IMR-90 (cell line): Measurements from ENCODE around the gene MARS1. TPM values are rescaled to one million over a fixed set of nuclear protein-coding genes. Genes with fewer than 3 reads are reported as not detected.

Source experiments
- ATAC-seq: fragments of 200-7000 bp; cut with Tn5 transposase; 2 replicates; pipeline ENCODE4 v1.9.1; 2020; ENCODE audit warnings: low read depth, mild to moderate bottlenecking, moderate library complexity
- BruUV-seq: library from RNA; stranded (reverse); fragments of 400-500 nt; replicated peaks from 2 replicates; lab custom pipeline; 2021; lab: Mats Ljungman, UMichigan
- CTCF ChIA-PET: fragments of 300-600 bp; formaldehyde crosslinking; extraction: SDS; loops from one replicate; lab custom pipeline; 2021; ENCODE audit warnings: antibody characterized with exemption; lab: Yijun Ruan, JAX
- POLR2A ChIA-PET: fragments of 300-600 bp; sonication (Branson Sonifier 250); formaldehyde crosslinking; loops from one replicate; lab custom pipeline; 2022; ENCODE audit warnings: antibody characterized with exemption; ENCODE audit not compliant: unreplicated experiment; lab: Charles Lee
- DNase-seq: peaks from one replicate; pipeline ENCODE4 v3.0.0; 2013
- H2AFZ ChIP-seq: replicated peaks from 2 replicates; pipeline ENCODE3; 2013; ENCODE audit warnings: low read length, mild to moderate bottlenecking; ENCODE audit not compliant: poor library complexity
- H2AK5ac ChIP-seq: 2 replicates; pipeline ENCODE4 v1.6.1; 2013; ENCODE audit warnings: low read depth, low read length, inconsistent platforms
- H2AK9ac ChIP-seq: replicated peaks from 2 replicates; pipeline ENCODE3; 2013; ENCODE audit warnings: mild to moderate bottlenecking, low read depth, low read length, moderate library complexity; ENCODE audit not compliant: poor library complexity
- H2BK120ac ChIP-seq: 2 replicates; pipeline ENCODE4 v1.6.1; 2013; ENCODE audit warnings: low read depth, low read length, inconsistent platforms
- H2BK15ac ChIP-seq: 3 replicates; pipeline ENCODE4 v1.6.1; 2013; ENCODE audit warnings: low read depth, low read length, inconsistent platforms
- H2BK20ac ChIP-seq: 2 replicates; pipeline ENCODE4 v1.6.1; 2013; ENCODE audit warnings: low read depth, mild to moderate bottlenecking, inconsistent platforms, low read length, moderate library complexity
- H2BK5ac ChIP-seq: 2 replicates; pipeline ENCODE4 v1.6.1; 2013; ENCODE audit warnings: mild to moderate bottlenecking, low read depth, low read length, inconsistent platforms; ENCODE audit not compliant: poor library complexity, severe bottlenecking
- H3K14ac ChIP-seq: replicated peaks from 2 replicates; pipeline ENCODE4 v1.6.1; 2013; ENCODE audit warnings: low read depth, low read length, inconsistent platforms
- H3K18ac ChIP-seq: 2 replicates; pipeline ENCODE4 v1.6.1; 2013; ENCODE audit warnings: low read depth, low read length, control low read depth
- H3K23ac ChIP-seq: 2 replicates; pipeline ENCODE4 v1.6.1; 2013; ENCODE audit warnings: low read depth, low read length, inconsistent platforms
- H3K27ac ChIP-seq: 2 replicates; pipeline ENCODE4 v1.5.1; 2013; ENCODE audit warnings: mild to moderate bottlenecking, control low read depth, low read length; ENCODE audit not compliant: insufficient read depth
- H3K27me3 ChIP-seq: 2 replicates; pipeline ENCODE4 v1.6.1; 2013; ENCODE audit warnings: low read length; ENCODE audit not compliant: control insufficient read depth, insufficient read depth
- H3K36me3 ChIP-seq: 2 replicates; pipeline ENCODE4 v1.6.1; 2013; ENCODE audit warnings: low read length, mixed read lengths; ENCODE audit not compliant: control insufficient read depth, insufficient read depth
- H3K4ac ChIP-seq: 2 replicates; pipeline ENCODE4 v1.6.1; 2013; ENCODE audit warnings: low read depth, low read length, inconsistent platforms
- H3K4me1 ChIP-seq: 2 replicates; pipeline ENCODE4 v1.6.1; 2013; ENCODE audit warnings: low read length, mixed read lengths; ENCODE audit not compliant: control insufficient read depth, insufficient read depth
- H3K4me2 ChIP-seq: 2 replicates; pipeline ENCODE4 v1.6.1; 2013; ENCODE audit warnings: low read depth, mild to moderate bottlenecking, control low read depth, low read length, moderate library complexity
- H3K4me3 ChIP-seq: 2 replicates; pipeline ENCODE4 v1.5.1; 2013; ENCODE audit warnings: low read depth, mild to moderate bottlenecking, control low read depth, low read length, moderate library complexity; ENCODE audit not compliant: insufficient read depth
- H3K56ac ChIP-seq: 2 replicates; pipeline ENCODE4 v1.6.1; 2013; ENCODE audit warnings: low read length, inconsistent platforms; ENCODE audit not compliant: insufficient read depth; ENCODE audit errors: extremely low read depth
- H3K79me1 ChIP-seq, 2 experiments: 2 replicates each; pipeline ENCODE4 v1.6.1; 2013; ENCODE audit warnings: low read length in 2 of 2, inconsistent platforms in 1 of 2, low read depth in 1 of 2
- H3K9ac ChIP-seq: 2 replicates; pipeline ENCODE4 v1.6.1; 2013; ENCODE audit warnings: low read depth, low read length, control low read depth
- H3K9me1 ChIP-seq: 2 replicates; pipeline ENCODE4 v1.6.1; 2013; ENCODE audit warnings: low read length, inconsistent platforms; ENCODE audit not compliant: insufficient read depth
- H3K9me3 ChIP-seq: 2 replicates; pipeline ENCODE4 v1.6.1; 2013; ENCODE audit warnings: low read length; ENCODE audit not compliant: control insufficient read depth, insufficient read depth
- H4K20me1 ChIP-seq: 2 replicates; pipeline ENCODE4 v1.6.1; 2013; ENCODE audit warnings: low read length, inconsistent platforms; ENCODE audit not compliant: insufficient read depth
- H4K5ac ChIP-seq: 2 replicates; pipeline ENCODE4 v1.6.1; 2013; ENCODE audit warnings: mild to moderate bottlenecking, low read depth, low read length, control low read depth
- H4K8ac ChIP-seq, 2 experiments: 2 replicates each; pipeline ENCODE4 v1.6.1; 2013; ENCODE audit warnings: low read depth in 2 of 2, low read length in 2 of 2, control low read depth in 1 of 2, inconsistent platforms in 1 of 2
- H4K91ac ChIP-seq: 2 replicates; pipeline ENCODE4 v1.6.1; 2013; ENCODE audit warnings: low read depth, low read length, inconsistent platforms; ENCODE audit not compliant: insufficient read depth
- BHLHE40 ChIP-seq: fragments of 150-350 bp; IDR thresholded peaks from 2 replicates; pipeline ENCODE4 v1.6.1; 2016; ENCODE audit warnings: mild to moderate bottlenecking, low read depth, low read length
- CEBPB ChIP-seq: IDR thresholded peaks from 2 replicates; pipeline ENCODE4 v1.6.1; 2012; ENCODE audit warnings: low read depth, low read length, improper control_type of control experiment
- MAZ ChIP-seq: IDR thresholded peaks from 2 replicates; pipeline ENCODE4 v1.6.1; 2012; ENCODE audit warnings: low read depth, mild to moderate bottlenecking, low read length, improper control_type of control experiment, moderate library complexity, borderline replicate concordance
- NFE2L2 ChIP-seq: fragments of 150-350 bp; IDR thresholded peaks from 2 replicates; pipeline ENCODE4 v1.6.1; 2016; ENCODE audit warnings: low read depth, mild to moderate bottlenecking, low read length
- POLR2A ChIP-seq: IDR thresholded peaks from 2 replicates; pipeline ENCODE4 v1.6.1; 2012; ENCODE audit warnings: mild to moderate bottlenecking, low read depth, low read length
- RAD21 ChIP-seq: IDR thresholded peaks from 2 replicates; pipeline ENCODE4 v1.6.1; 2012; ENCODE audit warnings: low read length, improper control_type of control experiment
- RCOR1 ChIP-seq: IDR thresholded peaks from 2 replicates; pipeline ENCODE4 v1.6.1; 2012; ENCODE audit warnings: mild to moderate bottlenecking, low read length, improper control_type of control experiment; ENCODE audit not compliant: insufficient replicate concordance
- RFX5 ChIP-seq: IDR thresholded peaks from 2 replicates; pipeline ENCODE4 v1.8.0; 2012; ENCODE audit warnings: low read depth, mild to moderate bottlenecking, low read length, moderate library complexity
- SMC3 ChIP-seq: fragments of 150-350 bp; IDR thresholded peaks from 2 replicates; pipeline ENCODE4 v1.6.1; 2016; ENCODE audit warnings: low read depth, mild to moderate bottlenecking, antibody characterized with exemption, low read length, moderate library complexity
- WGBS, 2 experiments: methylation state at CpG; one replicate each; pipeline versions ENCODE4 v1.1.5 to v1.1.7; 2013; ENCODE audit warnings: missing lambda C conversion rate in 2 of 2; ENCODE audit not compliant: insufficient read length in 1 of 2; ENCODE audit errors: extremely low coverage in 2 of 2; 5-methylcytosine and 5-hydroxymethylcytosine counted together
- dilution Hi-C: fragments of 300-500 bp; cut with HindIII; formaldehyde crosslinking; loops from one replicate; pipeline ENCODE4 v1.14.3; 2018; ENCODE audit warnings: low sequenced_read_pairs; ENCODE audit not compliant: unreplicated experiment
- in situ Hi-C: fragments of 300-500 bp; cut with MboI; formaldehyde crosslinking; loops from 3 replicates; pipeline ENCODE4 v1.14.3; 2019; ENCODE audit warnings: low sequenced_read_pairs, inconsistent platforms, mixed read lengths
- intact Hi-C: fragments of 100-400 bp; cut with micrococcal nuclease; formaldehyde crosslinking; loops from 2 replicates; pipeline ENCODE4 v1.10.0; 2022
- polyA plus RNA-seq, 3 experiments: library from polyadenylated mRNA; depleted of rRNA; stranded (reverse); fragments of >200 nt; gene quantifications; 2 replicates each; pipeline ENCODE4 v1.2.3, GENCODE V29; 2012; ENCODE audit warnings: low replicate concordance in 1 of 3
- total RNA-seq: library from RNA; depleted of rRNA; stranded (reverse); fragments of >200 nt; gene quantifications from 2 replicates; pipeline ENCODE4 v1.2.3, GENCODE V29; 2012
- TF ChIP-seq, protein P1 (sequence below): conservative IDR thresholded peaks from 2 replicates; pipeline ENCODE4 v1.5.1; 2012; ENCODE audit warnings: mild to moderate bottlenecking, low read depth, low read length, improper control_type of control experiment
- TF ChIP-seq, protein P2 (sequence below): fragments of 150-350 bp; IDR thresholded peaks from 2 replicates; pipeline ENCODE4 v1.6.1; 2017; ENCODE audit warnings: mild to moderate bottlenecking, antibody characterized with exemption, low read length, low read depth

The MARS1 gene
- total and polyA plus RNA-seq, 2 of the 4 experiments (the other 2 are of a cell fraction), result 156 to 164 TPM

DNA sequence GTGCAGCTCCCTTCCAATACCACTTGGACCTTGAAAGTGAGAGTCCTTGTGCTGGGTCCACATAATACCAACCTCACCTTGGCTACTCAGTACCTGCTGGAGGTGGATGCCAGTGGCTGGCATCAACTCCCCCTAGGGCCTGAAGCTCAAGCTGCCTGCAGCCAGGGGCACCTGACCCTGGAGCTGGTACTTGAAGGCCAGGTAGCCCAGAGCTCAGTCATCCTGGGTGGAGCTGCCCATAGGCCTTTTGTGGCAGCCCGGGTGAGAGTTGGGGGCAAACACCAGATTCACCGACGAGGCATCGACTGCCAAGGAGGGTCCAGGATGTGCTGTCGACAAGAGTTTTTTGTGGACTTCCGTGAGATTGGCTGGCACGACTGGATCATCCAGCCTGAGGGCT is 38.5 kb upstream of the MARS1 start:
- peaks cover 0 to 10% of the 10 kb centered on the region in 2 experiments; a peak in 1 of 4 replicates for H3K79me1 ChIP-seq
- dilution Hi-C loops, result no loop called here
- no peak for TF ChIP-seq MAZ
- TF ChIP-seq NFE2L2, result no peak
- TF ChIP-seq POLR2A, result no peak
- TF ChIP-seq RFX5, result no peak
- no peak for TF ChIP-seq RAD21
- TF ChIP-seq, protein P1, sequence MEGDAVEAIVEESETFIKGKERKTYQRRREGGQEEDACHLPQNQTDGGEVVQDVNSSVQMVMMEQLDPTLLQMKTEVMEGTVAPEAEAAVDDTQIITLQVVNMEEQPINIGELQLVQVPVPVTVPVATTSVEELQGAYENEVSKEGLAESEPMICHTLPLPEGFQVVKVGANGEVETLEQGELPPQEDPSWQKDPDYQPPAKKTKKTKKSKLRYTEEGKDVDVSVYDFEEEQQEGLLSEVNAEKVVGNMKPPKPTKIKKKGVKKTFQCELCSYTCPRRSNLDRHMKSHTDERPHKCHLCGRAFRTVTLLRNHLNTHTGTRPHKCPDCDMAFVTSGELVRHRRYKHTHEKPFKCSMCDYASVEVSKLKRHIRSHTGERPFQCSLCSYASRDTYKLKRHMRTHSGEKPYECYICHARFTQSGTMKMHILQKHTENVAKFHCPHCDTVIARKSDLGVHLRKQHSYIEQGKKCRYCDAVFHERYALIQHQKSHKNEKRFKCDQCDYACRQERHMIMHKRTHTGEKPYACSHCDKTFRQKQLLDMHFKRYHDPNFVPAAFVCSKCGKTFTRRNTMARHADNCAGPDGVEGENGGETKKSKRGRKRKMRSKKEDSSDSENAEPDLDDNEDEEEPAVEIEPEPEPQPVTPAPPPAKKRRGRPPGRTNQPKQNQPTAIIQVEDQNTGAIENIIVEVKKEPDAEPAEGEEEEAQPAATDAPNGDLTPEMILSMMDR, result no peak
- no peak for TF ChIP-seq RCOR1
- TF ChIP-seq BHLHE40, result no peak
- TF ChIP-seq CEBPB, result no peak
- TF ChIP-seq SMC3, result no peak
- TF ChIP-seq, protein P2, sequence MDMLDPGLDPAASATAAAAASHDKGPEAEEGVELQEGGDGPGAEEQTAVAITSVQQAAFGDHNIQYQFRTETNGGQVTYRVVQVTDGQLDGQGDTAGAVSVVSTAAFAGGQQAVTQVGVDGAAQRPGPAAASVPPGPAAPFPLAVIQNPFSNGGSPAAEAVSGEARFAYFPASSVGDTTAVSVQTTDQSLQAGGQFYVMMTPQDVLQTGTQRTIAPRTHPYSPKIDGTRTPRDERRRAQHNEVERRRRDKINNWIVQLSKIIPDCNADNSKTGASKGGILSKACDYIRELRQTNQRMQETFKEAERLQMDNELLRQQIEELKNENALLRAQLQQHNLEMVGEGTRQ, result no peak
- in situ Hi-C loops, result no loop called here
- H3K27me3 ChIP-seq, result no peaks in the 10 kb centered on the region
- H3K56ac ChIP-seq, result no peak overlapping the region
- no peak overlapping the region for H3K14ac ChIP-seq
- BruUV-seq, result no TSS peak
- no peak overlapping the region for H4K8ac ChIP-seq
- CTCF ChIA-PET, result no interaction called here
- no peak overlapping the region for H3K4ac ChIP-seq
- H3K9me1 ChIP-seq, result peaks cover 13% of the 10 kb centered on the region
- no peaks in the 10 kb centered on the region for H3K36me3 ChIP-seq
- H4K20me1 ChIP-seq, result no peaks in the 10 kb centered on the region
- H3K4me2 ChIP-seq, result no peak overlapping the region
- no peak overlapping the region for H2AK5ac ChIP-seq
- H2BK15ac ChIP-seq, result no peak overlapping the region
- DNase-seq, result no peak
- intact Hi-C loops, result no loop called here
- H3K4me1 ChIP-seq, result peaks cover 16% of the 10 kb centered on the region
- no peak overlapping the region for H4K5ac ChIP-seq
- 93% methylated on average over 7 of the region's 7 CpGs; no CpG with 5 or more reads in 1 of the 2 experiments for WGBS, 2 experiments
- no peak overlapping the region for H3K27ac ChIP-seq
- POLR2A ChIA-PET, result no interaction called here
- H3K23ac ChIP-seq, result no peak overlapping the region
- no peak overlapping the region for H2BK120ac ChIP-seq
- H3K9ac ChIP-seq, result no peak overlapping the region
- ATAC-seq, result no peak
- no peak overlapping the region for H3K18ac ChIP-seq
- no peak overlapping the region for H2BK5ac ChIP-seq
- H2AK9ac ChIP-seq, result no peak overlapping the region
- H3K4me3 ChIP-seq, result no peak overlapping the region
- no peak overlapping the region for H4K91ac ChIP-seq
- H2AFZ ChIP-seq, result no peak overlapping the region
- no peaks in the 10 kb centered on the region for H3K9me3 ChIP-seq
- H2BK20ac ChIP-seq, result no peak overlapping the region
